HEK293 (cell line): ENCODE data around the gene C3orf80.

Experiments used
- CTCF ChIA-PET: fragments of 350-600 bp; formaldehyde crosslinking; extraction: SDS; loops from one replicate; lab custom pipeline; 2021; ENCODE audit warnings: antibody characterized with exemption; lab: Yijun Ruan, JAX
- POLR2A ChIA-PET: fragments of 300-600 bp; formaldehyde crosslinking; extraction: SDS; loops from one replicate; lab custom pipeline; 2020; ENCODE audit warnings: antibody characterized with exemption, inconsistent platforms; lab: Yijun Ruan, JAX
- H3K27ac ChIP-seq: fragments of 200-500 bp; sonication (Bioruptor generic); 2 replicates; pipeline ENCODE4 v1.5.1; 2014; ENCODE audit warnings: low read depth, low read length, control low read depth, inconsistent platforms; ENCODE audit errors: extremely low read depth
- H3K36me3 ChIP-seq, 2 experiments: fragments of 200-500 bp in 1 of 2; sonication (Bioruptor generic) in 1 of 2; 1 replicate in 1 of 2; 2 replicates in 1 of 2; pipeline ENCODE4 v1.5.1; 2014 to 2017; ENCODE audit warnings: inconsistent platforms in 2 of 2, low read length in 2 of 2; ENCODE audit not compliant: control insufficient read depth in 2 of 2, insufficient read depth in 1 of 2
- H3K4me1 ChIP-seq: fragments of 200-500 bp; sonication (Bioruptor generic); 2 replicates; pipeline ENCODE4 v1.5.1; 2014; ENCODE audit warnings: mild to moderate bottlenecking, low read length, inconsistent platforms; ENCODE audit not compliant: control insufficient read depth, insufficient read depth
- H3K4me3 ChIP-seq: 2 replicates; pipeline ENCODE4 v1.5.1; 2011; ENCODE audit warnings: low read depth, mild to moderate bottlenecking, control low read depth, low read length, moderate library complexity
- H3K9me3 ChIP-seq: fragments of 200-500 bp; sonication (Bioruptor generic); 2 replicates; pipeline ENCODE4 v1.5.1; 2014; ENCODE audit warnings: low read depth, low read length, inconsistent platforms; ENCODE audit not compliant: control insufficient read depth, insufficient read depth
- GLIS2 ChIP-seq: fragments of 450-650 bp; formaldehyde crosslinking; IDR thresholded peaks from 2 replicates; pipeline ENCODE4 v1.5.1; 2016; ENCODE audit warnings: missing biosample characterization, missing genetic modification characterization
- OVOL3 ChIP-seq: fragments of 450-650 bp; formaldehyde crosslinking; IDR thresholded peaks from 2 replicates; pipeline ENCODE4 v1.5.1; 2016; ENCODE audit warnings: missing biosample characterization, missing genetic modification characterization
- ZBTB17 ChIP-seq: fragments of 450-650 bp; formaldehyde crosslinking; IDR thresholded peaks from 2 replicates; pipeline ENCODE4 v1.5.1; 2016; ENCODE audit warnings: missing biosample characterization, missing genetic modification characterization
- ZNF112 ChIP-seq: fragments of 450-650 bp; formaldehyde crosslinking; IDR thresholded peaks from 2 replicates; pipeline ENCODE4 v1.5.0; 2017; ENCODE audit warnings: missing biosample characterization, missing genetic modification characterization
- ZNF184 ChIP-seq: fragments of 450-650 bp; IDR thresholded peaks from 2 replicates; pipeline ENCODE4 v1.5.1; 2018; ENCODE audit warnings: missing biosample characterization, mild to moderate bottlenecking, missing genetic modification characterization
- ZNF202 ChIP-seq: fragments of 450-650 bp; formaldehyde crosslinking; IDR thresholded peaks from 2 replicates; pipeline ENCODE4 v1.5.1; 2016; ENCODE audit warnings: missing biosample characterization, missing genetic modification characterization, borderline replicate concordance
- ZNF335 ChIP-seq: fragments of 450-650 bp; formaldehyde crosslinking; conservative IDR thresholded peaks from 2 replicates; pipeline ENCODE4 v1.5.1; 2016; ENCODE audit warnings: missing biosample characterization, missing genetic modification characterization
- ZNF624 ChIP-seq: fragments of 450-650 bp; formaldehyde crosslinking; IDR thresholded peaks from 2 replicates; pipeline ENCODE4 v1.5.1; 2017; ENCODE audit warnings: missing biosample characterization, missing genetic modification characterization
- ZNF626 ChIP-seq: fragments of 450-650 bp; sonication (Bioruptor Pico); formaldehyde crosslinking; IDR thresholded peaks from 2 replicates; pipeline ENCODE4 v1.5.1; 2018; ENCODE audit warnings: missing biosample characterization, missing genetic modification characterization, inconsistent platforms
- ZNF768 ChIP-seq: fragments of 450-650 bp; formaldehyde crosslinking; IDR thresholded peaks from 2 replicates; pipeline ENCODE4 v1.5.1; 2018; ENCODE audit warnings: missing biosample characterization, mild to moderate bottlenecking, missing genetic modification characterization
- ZNF777 ChIP-seq: fragments of 450-650 bp; formaldehyde crosslinking; IDR thresholded peaks from 2 replicates; pipeline ENCODE4 v1.5.1; 2017; ENCODE audit warnings: missing biosample characterization, missing genetic modification characterization, borderline replicate concordance
- TF ChIP-seq, protein P1 (sequence below): fragments of 450-650 bp; formaldehyde crosslinking; IDR thresholded peaks from 2 replicates; pipeline ENCODE4 v1.5.1; 2016; ENCODE audit warnings: missing biosample characterization, missing genetic modification characterization, borderline replicate concordance
- TF ChIP-seq, protein P2 (sequence below): fragments of 450-650 bp; formaldehyde crosslinking; IDR thresholded peaks from 2 replicates; pipeline ENCODE4 v1.5.1; 2016; ENCODE audit warnings: missing biosample characterization, missing genetic modification characterization
- TF ChIP-seq, protein P3 (sequence below): fragments of 450-650 bp; formaldehyde crosslinking; IDR thresholded peaks from 2 replicates; pipeline ENCODE4 v1.5.1; 2016; ENCODE audit warnings: missing biosample characterization, missing genetic modification characterization
- TF ChIP-seq, protein P4 (sequence below): fragments of 450-650 bp; formaldehyde crosslinking; IDR thresholded peaks from 2 replicates; pipeline ENCODE4 v1.5.1; 2016; ENCODE audit warnings: missing biosample characterization, missing genetic modification characterization

Gene C3orf80

DNA sequence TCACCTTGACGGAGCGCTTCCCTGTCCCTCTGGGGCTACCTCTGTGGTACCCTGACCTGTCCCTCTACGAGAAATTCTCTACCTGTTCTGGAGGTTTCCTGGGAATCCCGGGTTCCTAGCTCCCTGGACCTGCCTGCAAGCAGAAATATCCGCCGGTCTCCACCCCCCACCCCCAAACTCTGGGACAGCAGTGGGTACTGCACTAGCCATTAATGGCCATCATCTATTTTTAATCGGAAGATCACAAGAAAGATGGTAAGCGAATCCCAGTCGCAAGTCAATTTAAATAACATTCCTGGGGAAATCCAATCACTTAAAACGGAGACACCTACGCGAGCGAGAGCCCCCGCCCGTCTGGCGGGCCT is 429 bp upstream of the C3orf80 start:
- no peaks in the 10 kb centered on the region for H3K4me1 ChIP-seq
- CTCF ChIA-PET, result interaction anchor here (0.6 to 1.8 kb wide), 3 partner anchors 8 to 227 kb away, joined by 3 to 5 read pairs (median 3); no protein-coding TSS in a partner anchor

DNA sequence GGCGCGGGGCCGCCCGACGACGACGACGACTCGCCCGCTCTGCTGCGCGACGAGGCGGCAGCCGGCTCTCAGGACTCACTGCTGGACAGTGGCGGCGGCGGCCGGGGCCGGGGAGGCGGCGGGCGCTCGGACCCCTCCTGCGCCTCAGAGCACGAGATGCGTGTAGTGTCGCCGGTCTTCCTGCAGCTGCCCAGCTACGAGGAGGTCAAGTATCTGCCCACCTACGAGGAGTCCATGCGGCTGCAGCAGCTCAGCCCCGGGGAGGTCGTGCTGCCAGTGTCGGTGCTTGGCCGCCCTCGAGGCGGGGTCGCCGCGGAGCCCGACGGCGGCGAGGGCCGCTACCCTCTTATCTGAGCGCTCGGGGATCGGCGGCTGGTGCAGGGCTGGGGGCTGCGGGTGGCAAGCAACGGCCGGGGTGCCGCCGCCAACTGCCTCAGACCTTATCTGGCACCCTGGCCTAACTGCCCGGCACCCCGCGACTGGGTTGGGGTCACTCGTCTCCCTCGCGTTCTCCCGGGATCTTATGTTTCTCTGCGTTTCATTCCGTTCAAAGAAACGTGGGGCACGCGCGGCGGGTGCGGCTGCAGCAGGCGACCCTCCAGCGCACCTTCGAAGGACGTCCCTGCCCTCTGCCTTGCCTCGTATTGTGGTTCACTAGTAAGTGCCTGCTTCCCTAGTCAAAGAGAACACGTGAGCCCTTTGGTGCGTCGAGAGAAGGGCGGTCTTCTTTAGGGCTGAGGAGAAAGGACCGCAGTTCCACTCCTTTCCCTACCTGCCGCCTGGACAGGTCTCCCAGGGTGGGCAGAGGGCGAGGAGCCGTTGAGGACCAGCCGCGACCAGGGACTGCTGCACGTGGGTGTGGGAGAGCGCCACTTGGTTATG is 1.0 kb downstream of the C3orf80 start:
- peak overlapping the region; percentile 35; the same call in 1 of the 2 replicates for H3K27ac ChIP-seq
- H3K4me3 ChIP-seq, result peak overlapping the region; percentile 63
- ChIA-PET CTCF (interaction anchor here (0.6 to 1.8 kb wide), 5 partner anchors 10 to 194 kb away, joined by 3 to 5 read pairs (median 4); no protein-coding TSS in a partner anchor), POLR2A (interaction anchor here (0.6 kb wide), 1 partner anchor 31 kb away, joined by 3 read pairs; no protein-coding TSS in a partner anchor)
- H3K36me3 ChIP-seq, result no peaks in the 10 kb centered on the region
- H3K9me3 ChIP-seq, result no peaks in the 10 kb centered on the region
- TF ChIP-seq ZNF626 (tag by site-specific recombination), result no peak
- TF ChIP-seq, protein P1, sequence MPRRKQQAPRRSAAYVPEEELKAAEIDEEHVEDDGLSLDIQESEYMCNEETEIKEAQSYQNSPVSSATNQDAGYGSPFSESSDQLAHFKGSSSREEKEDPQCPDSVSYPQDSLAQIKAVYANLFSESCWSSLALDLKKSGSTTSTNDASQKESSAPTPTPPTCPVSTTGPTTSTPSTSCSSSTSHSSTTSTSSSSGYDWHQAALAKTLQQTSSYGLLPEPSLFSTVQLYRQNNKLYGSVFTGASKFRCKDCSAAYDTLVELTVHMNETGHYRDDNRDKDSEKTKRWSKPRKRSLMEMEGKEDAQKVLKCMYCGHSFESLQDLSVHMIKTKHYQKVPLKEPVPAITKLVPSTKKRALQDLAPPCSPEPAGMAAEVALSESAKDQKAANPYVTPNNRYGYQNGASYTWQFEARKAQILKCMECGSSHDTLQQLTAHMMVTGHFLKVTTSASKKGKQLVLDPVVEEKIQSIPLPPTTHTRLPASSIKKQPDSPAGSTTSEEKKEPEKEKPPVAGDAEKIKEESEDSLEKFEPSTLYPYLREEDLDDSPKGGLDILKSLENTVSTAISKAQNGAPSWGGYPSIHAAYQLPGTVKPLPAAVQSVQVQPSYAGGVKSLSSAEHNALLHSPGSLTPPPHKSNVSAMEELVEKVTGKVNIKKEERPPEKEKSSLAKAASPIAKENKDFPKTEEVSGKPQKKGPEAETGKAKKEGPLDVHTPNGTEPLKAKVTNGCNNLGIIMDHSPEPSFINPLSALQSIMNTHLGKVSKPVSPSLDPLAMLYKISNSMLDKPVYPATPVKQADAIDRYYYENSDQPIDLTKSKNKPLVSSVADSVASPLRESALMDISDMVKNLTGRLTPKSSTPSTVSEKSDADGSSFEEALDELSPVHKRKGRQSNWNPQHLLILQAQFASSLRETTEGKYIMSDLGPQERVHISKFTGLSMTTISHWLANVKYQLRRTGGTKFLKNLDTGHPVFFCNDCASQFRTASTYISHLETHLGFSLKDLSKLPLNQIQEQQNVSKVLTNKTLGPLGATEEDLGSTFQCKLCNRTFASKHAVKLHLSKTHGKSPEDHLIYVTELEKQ (tag by site-specific recombination), result no peak
- TF ChIP-seq, protein P2, sequence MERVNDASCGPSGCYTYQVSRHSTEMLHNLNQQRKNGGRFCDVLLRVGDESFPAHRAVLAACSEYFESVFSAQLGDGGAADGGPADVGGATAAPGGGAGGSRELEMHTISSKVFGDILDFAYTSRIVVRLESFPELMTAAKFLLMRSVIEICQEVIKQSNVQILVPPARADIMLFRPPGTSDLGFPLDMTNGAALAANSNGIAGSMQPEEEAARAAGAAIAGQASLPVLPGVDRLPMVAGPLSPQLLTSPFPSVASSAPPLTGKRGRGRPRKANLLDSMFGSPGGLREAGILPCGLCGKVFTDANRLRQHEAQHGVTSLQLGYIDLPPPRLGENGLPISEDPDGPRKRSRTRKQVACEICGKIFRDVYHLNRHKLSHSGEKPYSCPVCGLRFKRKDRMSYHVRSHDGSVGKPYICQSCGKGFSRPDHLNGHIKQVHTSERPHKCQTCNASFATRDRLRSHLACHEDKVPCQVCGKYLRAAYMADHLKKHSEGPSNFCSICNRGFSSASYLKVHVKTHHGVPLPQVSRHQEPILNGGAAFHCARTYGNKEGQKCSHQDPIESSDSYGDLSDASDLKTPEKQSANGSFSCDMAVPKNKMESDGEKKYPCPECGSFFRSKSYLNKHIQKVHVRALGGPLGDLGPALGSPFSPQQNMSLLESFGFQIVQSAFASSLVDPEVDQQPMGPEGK (tag by site-specific recombination), result 0 out of 2 replicates have a peak, but pooled peaks have one; percentile 28
- TF ChIP-seq ZNF768 (tag by site-specific recombination), result no peak
- TF ChIP-seq, protein P3, sequence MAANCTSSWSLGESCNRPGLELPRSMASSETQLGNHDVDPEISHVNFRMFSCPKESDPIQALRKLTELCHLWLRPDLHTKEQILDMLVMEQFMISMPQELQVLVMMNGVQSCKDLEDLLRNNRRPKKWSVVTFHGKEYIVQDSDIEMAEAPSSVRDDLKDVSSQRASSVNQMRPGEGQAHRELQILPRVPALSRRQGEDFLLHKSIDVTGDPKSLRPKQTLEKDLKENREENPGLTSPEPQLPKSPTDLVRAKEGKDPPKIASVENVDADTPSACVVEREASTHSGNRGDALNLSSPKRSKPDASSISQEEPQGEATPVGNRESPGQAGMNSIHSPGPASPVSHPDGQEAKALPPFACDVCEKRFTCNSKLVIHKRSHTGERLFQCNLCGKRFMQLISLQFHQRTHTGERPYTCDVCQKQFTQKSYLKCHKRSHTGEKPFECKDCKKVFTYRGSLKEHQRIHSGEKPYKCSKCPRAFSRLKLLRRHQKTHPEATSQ (tag by site-specific recombination), result 0 out of 2 replicates have a peak, but pooled peaks have one; percentile 16
- TF ChIP-seq ZNF202 (tag by site-specific recombination), result 0 out of 2 replicates have a peak, but pooled peaks have one; percentile 50
- peak; percentile 42; the same call in 1 of the 2 replicates for TF ChIP-seq ZNF777 (tag by site-specific recombination)
- TF ChIP-seq ZNF335 (tag by site-specific recombination), result peak; percentile 21
- TF ChIP-seq, protein P4, sequence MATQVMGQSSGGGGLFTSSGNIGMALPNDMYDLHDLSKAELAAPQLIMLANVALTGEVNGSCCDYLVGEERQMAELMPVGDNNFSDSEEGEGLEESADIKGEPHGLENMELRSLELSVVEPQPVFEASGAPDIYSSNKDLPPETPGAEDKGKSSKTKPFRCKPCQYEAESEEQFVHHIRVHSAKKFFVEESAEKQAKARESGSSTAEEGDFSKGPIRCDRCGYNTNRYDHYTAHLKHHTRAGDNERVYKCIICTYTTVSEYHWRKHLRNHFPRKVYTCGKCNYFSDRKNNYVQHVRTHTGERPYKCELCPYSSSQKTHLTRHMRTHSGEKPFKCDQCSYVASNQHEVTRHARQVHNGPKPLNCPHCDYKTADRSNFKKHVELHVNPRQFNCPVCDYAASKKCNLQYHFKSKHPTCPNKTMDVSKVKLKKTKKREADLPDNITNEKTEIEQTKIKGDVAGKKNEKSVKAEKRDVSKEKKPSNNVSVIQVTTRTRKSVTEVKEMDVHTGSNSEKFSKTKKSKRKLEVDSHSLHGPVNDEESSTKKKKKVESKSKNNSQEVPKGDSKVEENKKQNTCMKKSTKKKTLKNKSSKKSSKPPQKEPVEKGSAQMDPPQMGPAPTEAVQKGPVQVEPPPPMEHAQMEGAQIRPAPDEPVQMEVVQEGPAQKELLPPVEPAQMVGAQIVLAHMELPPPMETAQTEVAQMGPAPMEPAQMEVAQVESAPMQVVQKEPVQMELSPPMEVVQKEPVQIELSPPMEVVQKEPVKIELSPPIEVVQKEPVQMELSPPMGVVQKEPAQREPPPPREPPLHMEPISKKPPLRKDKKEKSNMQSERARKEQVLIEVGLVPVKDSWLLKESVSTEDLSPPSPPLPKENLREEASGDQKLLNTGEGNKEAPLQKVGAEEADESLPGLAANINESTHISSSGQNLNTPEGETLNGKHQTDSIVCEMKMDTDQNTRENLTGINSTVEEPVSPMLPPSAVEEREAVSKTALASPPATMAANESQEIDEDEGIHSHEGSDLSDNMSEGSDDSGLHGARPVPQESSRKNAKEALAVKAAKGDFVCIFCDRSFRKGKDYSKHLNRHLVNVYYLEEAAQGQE, result peak; percentile 88
- no peak for TF ChIP-seq ZNF184 (tag by site-specific recombination)
- peak; percentile 64 for TF ChIP-seq GLIS2 (tag by site-specific recombination)
- no peak for TF ChIP-seq ZNF624 (tag by site-specific recombination)
- peak; percentile 36; the same call in 1 of the 2 replicates for TF ChIP-seq ZBTB17 (tag by site-specific recombination)
- no peak for TF ChIP-seq ZNF112
- no peaks in the 10 kb centered on the region for H3K4me1 ChIP-seq

More for the DNA sequence above, 429 bp upstream of the C3orf80 start:
- Histone ChIP-seq H3K36me3 (no peaks in the 10 kb centered on the region), H3K4me3 (peak overlapping the region; percentile 63), H3K27ac (no peak overlapping the region; the same call in 1 of the 2 replicates), H3K9me3 (no peaks in the 10 kb centered on the region)
- POLR2A ChIA-PET, result no interaction called here
- TF ChIP-seq OVOL3 (tag by site-specific recombination), result no peak
- peak; percentile 81 for TF ChIP-seq ZNF335 (tag by site-specific recombination)
